SK-N-SH (cell line): ENCODE data around the gene PSTPIP2. TPM values are rescaled to one million over a fixed set of nuclear protein-coding genes. Genes with fewer than 3 reads are reported as not detected.

Experiments
- CTCF ChIA-PET: fragments of 300-600, 350-600 bp; formaldehyde crosslinking; extraction: SDS; loops from one replicate; lab custom pipeline; 2021; lab: Yijun Ruan, JAX
- POLR2A ChIA-PET: fragments of 350-600 bp; sonication (Branson Sonifier 250); formaldehyde crosslinking; extraction: SDS; loops from one replicate; lab custom pipeline; 2020; ENCODE audit warnings: antibody characterized with exemption, inconsistent platforms; lab: Yijun Ruan, JAX
- DNase-seq: peaks from one replicate; pipeline ENCODE4 v3.0.0; 2012
- H2AFZ ChIP-seq: fragments of 200-600 bp; sonication (generic); 2 replicates; pipeline ENCODE4 v1.8.1; 2016; ENCODE audit warnings: antibody characterized with exemption, mild to moderate bottlenecking, low read depth
- H3F3A ChIP-seq: fragments of 200-600 bp; sonication (generic); replicated peaks from 2 replicates; pipeline ENCODE3; 2016; ENCODE audit warnings: antibody characterized with exemption, mild to moderate bottlenecking; ENCODE audit not compliant: insufficient read depth
- H3K27ac ChIP-seq, 2 experiments: fragments of 200-500 bp in 1 of 2; fragments of 200-600 bp in 1 of 2; sonication (Bioruptor generic) in 1 of 2; sonication (generic), shearing (Covaris generic) in 1 of 2; 2 replicates each; pipeline versions ENCODE4 v1.5.1 to v1.6.1; 2014 to 2016; ENCODE audit warnings: low read depth in 2 of 2, inconsistent platforms in 1 of 2, low read length in 1 of 2, mild to moderate bottlenecking in 1 of 2, mixed read lengths in 1 of 2
- H3K27me3 ChIP-seq: fragments of 200-600 bp; sonication (generic), shearing (Covaris generic); 2 replicates; pipeline ENCODE4 v1.6.1; 2016; ENCODE audit warnings: mixed run types; ENCODE audit not compliant: insufficient read depth
- H3K36me3 ChIP-seq, 2 experiments: fragments of 200-500 bp in 1 of 2; fragments of 200-600 bp in 1 of 2; sonication (Bioruptor generic) in 1 of 2; sonication (generic) in 1 of 2; replicated peaks in 1 of 2; 2 replicates each; pipeline versions ENCODE3 to v1.5.1; 2014 to 2016; ENCODE audit warnings: low read length in 1 of 2, mild to moderate bottlenecking in 1 of 2; ENCODE audit not compliant: insufficient read depth in 2 of 2, control insufficient read depth in 1 of 2
- H3K4me1 ChIP-seq, 2 experiments: fragments of 200-500 bp in 1 of 2; fragments of 200-600 bp in 1 of 2; sonication (Bioruptor generic) in 1 of 2; sonication (generic), shearing (Covaris generic) in 1 of 2; 2 replicates each; pipeline versions ENCODE4 v1.5.1 to v1.6.1; 2014 to 2016; ENCODE audit warnings: low read depth in 1 of 2, low read length in 1 of 2, mixed run types in 1 of 2; ENCODE audit not compliant: insufficient read depth in 2 of 2, control insufficient read depth in 1 of 2
- H3K4me2 ChIP-seq: fragments of 200-600 bp; sonication (generic), shearing (Covaris generic); 2 replicates; pipeline ENCODE4 v1.6.1; 2017; ENCODE audit warnings: mixed run types
- H3K4me3 ChIP-seq, 2 experiments: fragments of 200-500 bp in 1 of 2; fragments of 200-600 bp in 1 of 2; sonication (Bioruptor generic) in 1 of 2; sonication (generic), shearing (Covaris generic) in 1 of 2; 2 replicates each; pipeline versions ENCODE4 v1.5.1 to v1.8.1; 2014 to 2016; ENCODE audit warnings: low read depth in 2 of 2, inconsistent platforms in 1 of 2, low read length in 1 of 2, mild to moderate bottlenecking in 1 of 2, mixed read lengths in 1 of 2, moderate library complexity in 1 of 2
- H3K79me2 ChIP-seq: fragments of 200-600 bp; sonication (generic); 2 replicates; pipeline ENCODE4 v1.8.1; 2017; ENCODE audit warnings: mild to moderate bottlenecking; ENCODE audit not compliant: insufficient read depth
- H3K9ac ChIP-seq: fragments of 200-600 bp; sonication (generic); 2 replicates; pipeline ENCODE4 v1.6.1; 2017; ENCODE audit warnings: mixed run types
- H3K9me2 ChIP-seq: fragments of 200-600 bp; sonication (generic); 2 replicates; pipeline ENCODE4 v1.6.1; 2017; ENCODE audit warnings: mixed run types
- H3K9me3 ChIP-seq: fragments of 200-600 bp; sonication (generic); 2 replicates; pipeline ENCODE4 v1.6.1; 2017; ENCODE audit warnings: mixed run types, mild to moderate bottlenecking, moderate library complexity
- H4K20me1 ChIP-seq: fragments of 200-600 bp; sonication (generic); 2 replicates; pipeline ENCODE4 v1.6.1; 2017; ENCODE audit warnings: mild to moderate bottlenecking, mixed run types; ENCODE audit not compliant: insufficient read depth
- CHD2 ChIP-seq: fragments of 150-350 bp; IDR thresholded peaks from 2 replicates; pipeline ENCODE4 v1.6.1; 2018; ENCODE audit warnings: low read length; ENCODE audit not compliant: partially characterized antibody
- EZH2phosphoT487 ChIP-seq: fragments of 200-600 bp; sonication (generic); IDR thresholded peaks from 2 replicates; pipeline ENCODE4 v1.6.1; 2017; ENCODE audit warnings: low read depth, mixed run types, mild to moderate bottlenecking, antibody characterized with exemption, moderate library complexity, borderline replicate concordance
- GATA2 ChIP-seq: sonication (generic); formaldehyde crosslinking; IDR thresholded peaks from 2 replicates; pipeline ENCODE4 v1.5.0; 2020; ENCODE audit warnings: mild to moderate bottlenecking, missing genetic modification reagents
- JUND ChIP-seq: IDR thresholded peaks from 2 replicates; pipeline ENCODE4 v1.4.0; 2012
- MAX ChIP-seq: IDR thresholded peaks from 2 replicates; pipeline ENCODE4 v1.4.0; 2012; ENCODE audit warnings: low read depth
- PBX3 ChIP-seq: IDR thresholded peaks from 2 replicates; pipeline ENCODE4; 2012
- POLR2AphosphoS5 ChIP-seq: IDR thresholded peaks from 2 replicates; pipeline ENCODE4 v1.6.1; 2012; ENCODE audit warnings: low read depth, low read length
- RAD21 ChIP-seq: IDR thresholded peaks from 2 replicates; pipeline ENCODE4 v1.6.1; 2012; ENCODE audit warnings: mild to moderate bottlenecking, low read length
- REST ChIP-seq: IDR thresholded peaks from 2 replicates; pipeline ENCODE4 v1.6.1; 2012; ENCODE audit warnings: mild to moderate bottlenecking, low read depth, low read length, moderate library complexity
- RFX5 ChIP-seq: IDR thresholded peaks from 2 replicates; pipeline ENCODE4 v1.6.1; 2012; ENCODE audit warnings: mild to moderate bottlenecking, improper control_type of control experiment, low read length
- RXRA ChIP-seq: IDR thresholded peaks from 2 replicates; pipeline ENCODE4 v1.4.0; 2012; ENCODE audit warnings: low read depth, mild to moderate bottlenecking, borderline replicate concordance
- SIN3A ChIP-seq: IDR thresholded peaks from 2 replicates; pipeline ENCODE4 v1.6.1; 2012; ENCODE audit warnings: low read depth, mild to moderate bottlenecking, low read length, moderate library complexity, borderline replicate concordance
- SMC3 ChIP-seq: IDR thresholded peaks from 2 replicates; pipeline ENCODE4 v1.6.1; 2012; ENCODE audit warnings: low read depth, low read length, improper control_type of control experiment
- TCF12 ChIP-seq: IDR thresholded peaks from 2 replicates; pipeline ENCODE4 v1.4.0; 2012
- USF2 ChIP-seq: fragments of 150-350 bp; IDR thresholded peaks from 2 replicates; pipeline ENCODE4 v1.6.1; 2017; ENCODE audit warnings: antibody characterized with exemption, low read length, low read depth, borderline replicate concordance
- WGBS: methylation state at CpG from one replicate; pipeline ENCODE4 v1.1.6; 2017; ENCODE audit warnings: low lambda C conversion rate; 5-methylcytosine and 5-hydroxymethylcytosine counted together
- polyA plus RNA-seq, 3 experiments: library from polyadenylated mRNA; depleted of rRNA; stranded (reverse); fragments of >200 nt; gene quantifications; 2 replicates each; pipeline ENCODE4 v1.2.3, GENCODE V29; 2012

The PSTPIP2 gene
- polyA plus RNA-seq, 1 of the 3 experiments (the other 2 are of a cell fraction), result 9.5 TPM

- TF ChIP-seq RFX5, result no peak
- no peak for TF ChIP-seq REST
- TF ChIP-seq POLR2AphosphoS5, result no peak
- TF ChIP-seq SMC3, result no peak; the same call in 1 of the 2 replicates
- TF ChIP-seq GATA2 (CRISPR knock-in tag), result no peak
- TF ChIP-seq USF2, result no peak
- no peak for TF ChIP-seq TCF12
- no peak for TF ChIP-seq EZH2phosphoT487
- TF ChIP-seq MAX, result no peak
- TF ChIP-seq CHD2, result no peak
- TF ChIP-seq SIN3A, result no peak
- TF ChIP-seq JUND, result no peak
- no peak for TF ChIP-seq PBX3
- no peak for TF ChIP-seq RXRA
- no peak for TF ChIP-seq RAD21
- TF ChIP-seq, all 33 proteins: peak for 0
- no peaks in the 10 kb centered on the region for H3K27me3 ChIP-seq
- ChIA-PET POLR2A (no interaction called here), CTCF (interaction anchor here (1.7 to 2.8 kb wide), 2 partner anchors 45 to 149 kb away, joined by 4 to 9 read pairs; no protein-coding TSS in a partner anchor)
- no peaks in the 10 kb centered on the region for H3K9me3 ChIP-seq
- H3K9ac ChIP-seq, result peak overlapping the region; percentile 47; the same call in 1 of the 2 replicates
- H3K36me3 ChIP-seq, result peaks cover 0 to 8% of the 10 kb centered on the region in 2 experiments
- peak overlapping the region; percentile 74 for H3K4me2 ChIP-seq
- peaks cover 0 to 3% of the 10 kb centered on the region in 2 experiments; a peak in 1 of 4 replicates for H3K4me1 ChIP-seq
- peak overlapping the region; percentile 45 to 47 for H3K4me3 ChIP-seq
- DNase-seq, result no peak
- no peak overlapping the region for H3K27ac ChIP-seq
- H3K9me2 ChIP-seq, result no peaks in the 10 kb centered on the region
- H3K79me2 ChIP-seq, result no peaks in the 10 kb centered on the region
- H4K20me1 ChIP-seq, result no peaks in the 10 kb centered on the region
- no peaks in the 10 kb centered on the region for H3F3A ChIP-seq
- WGBS, result 55% methylated on average over 7 of the region's 7 CpGs
- peak overlapping the region; percentile 97 for H2AFZ ChIP-seq
Observed at GRCh38 chr18:46028536-46028891, 43.5 kb downstream of the PSTPIP2 start.
